Adrenal gland (tissue), 12 donors: ENCODE results near the gene PRKAA2. TPM values are rescaled to one million over a fixed set of nuclear protein-coding genes. Genes with fewer than 3 reads are reported as not detected.

Experiments
- DNase-seq, 7 donors: peaks; one replicate each; pipeline ENCODE4 v3.0.0-alpha.2; 2019 to 2020
- H3K27ac ChIP-seq, 5 donors: fragments of 200-600 bp; sonication (generic) in 4 of 5; 1 replicate in 3 of 5; 2 replicates in 2 of 5; pipeline versions ENCODE4 v1.5.1 to v1.8.0; 2016 to 2020; ENCODE audit warnings: mild to moderate bottlenecking in 1 of 5
- H3K27me3 ChIP-seq: fragments of 200-600 bp; 2 replicates; pipeline ENCODE4 v1.8.0; 2021
- H3K36me3 ChIP-seq, 2 donors: fragments of 200-600 bp; replicated peaks in 1 of 2; 1 replicate in 1 of 2; 2 replicates in 1 of 2; pipeline versions ENCODE4 v1.5.1 to v1.8.0; 2018 to 2022
- H3K4me1 ChIP-seq, 2 donors: fragments of 200-600 bp; replicated peaks in 1 of 2; 1 replicate in 1 of 2; 2 replicates in 1 of 2; pipeline versions ENCODE4 v1.5.1 to v1.8.0; 2018 to 2021
- H3K4me3 ChIP-seq, 4 donors: fragments of 200-600 bp; sonication (generic) in 3 of 4; one replicate each; pipeline ENCODE4 v1.5.1; 2016 to 2018
- H3K9me3 ChIP-seq, 3 donors: fragments of 200-600 bp; sonication (generic) in 1 of 3; replicated peaks in 1 of 3; 1 replicate in 2 of 3; 2 replicates in 1 of 3; pipeline versions ENCODE4 v1.5.1 to v1.8.0; 2016 to 2021
- POLR2A ChIP-seq, 2 donors: fragments of 450-650 bp; IDR thresholded peaks; one replicate each; pipeline ENCODE4 v1.6.1; 2017; ENCODE audit warnings: antibody characterized with exemption in 2 of 2, mild to moderate bottlenecking in 2 of 2, moderate library complexity in 1 of 2
- WGBS, 4 donors: extraction: QIAGEN DNeasy Blood & Tissue Kit in 2 of 4; methylation state at CpG; one replicate each; pipeline versions ENCODE4 v1.1.5 to v1.1.7; 2013 to 2017; 5-methylcytosine and 5-hydroxymethylcytosine counted together
- intact Hi-C, 2 donors: fragments of 100-400 bp; cut with DNase I; formaldehyde crosslinking; loops; one replicate each; pipeline versions ENCODE4 v1.14.1 to v1.15.0; 2022 to 2023
- polyA plus RNA-seq, 3 donors: library from polyadenylated mRNA; stranded (reverse); fragments of 200-250 nt in 2 of 3; fragments of 350-450 nt in 1 of 3; fragmentation: Illumina TruSeq in 1 of 3; extraction: RNeasy Lipid Tissue Mini Kit (QIAGEN cat#74804) in 1 of 3; gene quantifications; one replicate each; pipeline ENCODE4 v1.2.3, GENCODE V29; 2013 to 2014
- total RNA-seq, 9 donors: library from RNA; depleted of rRNA in 4 of 9; stranded (reverse); fragments of >200 nt in 4 of 9; fragments of 120-200 nt in 1 of 9; fragmentation: NEBNext Ultra II Directional in 1 of 9; extraction: Animal tissue kit (Norgen Biotek cat#: 25700) in 1 of 9; gene quantifications; one replicate each; pipeline versions ENCODE4 v1.1.0 to v1.2.4, GENCODE V29; 2013 to 2023
- TF ChIP-seq, protein P1 (sequence below), 6 experiments: fragments of 450-650 bp in 4 of 6; fragments of 200-600 bp in 2 of 6; sonication (generic) in 1 of 6; IDR thresholded peaks; 1 replicate in 5 of 6; 2 replicates in 1 of 6; pipeline versions ENCODE4 v1.5.1 to v1.8.0; 2016 to 2021; ENCODE audit warnings: antibody characterized with exemption in 6 of 6, mild to moderate bottlenecking in 2 of 6, moderate library complexity in 1 of 6
- donor health status: healthy with polysubstance abuse.
- donor health status: Bipolar disorder and iron deficiency.
- donor health status: DM: yes; HTN: yes; CAD: no.
- donor health status: DM: no; HTN: no; CAD: no.
- donor health status: DM: no; HTN: no; CAD: no.
- donor health status: DM: yes; HTN: yes; CAD: no.

Gene PRKAA2
- total and polyA plus RNA-seq, 12 donors = 0.74 to 7.6 (median 1.3) TPM

DNA sequence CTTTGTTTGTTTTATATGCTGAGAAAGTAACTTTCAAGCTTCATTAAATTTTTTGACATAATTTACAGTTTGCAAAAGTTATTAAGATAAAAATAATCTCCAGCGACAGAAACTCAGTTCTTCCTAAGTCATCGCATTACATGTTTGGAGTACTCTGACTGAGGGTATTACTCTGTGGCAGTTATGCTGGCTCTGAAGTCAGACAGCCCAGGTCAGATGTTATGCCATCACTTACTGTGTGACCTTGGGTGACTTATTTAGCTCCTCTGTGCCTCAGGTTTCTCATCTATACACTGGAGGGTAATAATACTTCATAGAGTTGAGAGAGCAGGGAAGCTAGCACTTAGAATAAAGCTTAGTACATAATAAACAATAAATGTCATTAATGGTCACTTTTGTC is 26.4 kb downstream of the PRKAA2 start:
- WGBS, 4 donors = 82 to 94% (median 88%) methylated on average over 2 of the region's 2 CpGs
- no peaks in the 10 kb centered on the region for H3K36me3 ChIP-seq
- no peak for DNase-seq
- intact Hi-C loops = no loop called here
- H3K27ac ChIP-seq = no peak overlapping the region
- TF ChIP-seq, protein P1, sequence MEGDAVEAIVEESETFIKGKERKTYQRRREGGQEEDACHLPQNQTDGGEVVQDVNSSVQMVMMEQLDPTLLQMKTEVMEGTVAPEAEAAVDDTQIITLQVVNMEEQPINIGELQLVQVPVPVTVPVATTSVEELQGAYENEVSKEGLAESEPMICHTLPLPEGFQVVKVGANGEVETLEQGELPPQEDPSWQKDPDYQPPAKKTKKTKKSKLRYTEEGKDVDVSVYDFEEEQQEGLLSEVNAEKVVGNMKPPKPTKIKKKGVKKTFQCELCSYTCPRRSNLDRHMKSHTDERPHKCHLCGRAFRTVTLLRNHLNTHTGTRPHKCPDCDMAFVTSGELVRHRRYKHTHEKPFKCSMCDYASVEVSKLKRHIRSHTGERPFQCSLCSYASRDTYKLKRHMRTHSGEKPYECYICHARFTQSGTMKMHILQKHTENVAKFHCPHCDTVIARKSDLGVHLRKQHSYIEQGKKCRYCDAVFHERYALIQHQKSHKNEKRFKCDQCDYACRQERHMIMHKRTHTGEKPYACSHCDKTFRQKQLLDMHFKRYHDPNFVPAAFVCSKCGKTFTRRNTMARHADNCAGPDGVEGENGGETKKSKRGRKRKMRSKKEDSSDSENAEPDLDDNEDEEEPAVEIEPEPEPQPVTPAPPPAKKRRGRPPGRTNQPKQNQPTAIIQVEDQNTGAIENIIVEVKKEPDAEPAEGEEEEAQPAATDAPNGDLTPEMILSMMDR (IDR thresholded peaks at IDR 0.05) = no peak
- TF ChIP-seq POLR2A (IDR thresholded peaks at IDR 0.05) = no peak
- H3K27me3 ChIP-seq = no peaks in the 10 kb centered on the region
- no peak overlapping the region for H3K4me3 ChIP-seq
- no peaks in the 10 kb centered on the region for H3K4me1 ChIP-seq
- no peaks in the 10 kb centered on the region for H3K9me3 ChIP-seq

DNA sequence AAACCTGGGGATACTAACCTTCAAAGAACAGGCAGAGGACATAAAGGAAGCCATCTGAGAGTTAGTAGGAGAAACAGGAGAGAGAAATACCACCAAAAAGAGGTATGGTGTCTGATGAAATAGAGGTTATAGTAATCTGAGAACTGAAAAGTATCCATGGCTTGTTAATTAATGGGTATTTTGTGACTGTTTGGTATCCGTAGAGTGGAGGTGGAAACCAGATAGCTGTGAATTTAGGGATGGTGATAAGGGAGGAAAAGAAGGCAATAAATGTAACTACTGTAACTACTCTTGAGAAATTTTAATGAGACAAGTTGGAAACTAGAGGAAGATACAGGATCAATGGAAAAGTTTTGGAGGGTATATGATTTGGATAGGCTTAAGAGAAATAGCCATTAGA is 27.5 kb downstream of the PRKAA2 start:
- TF ChIP-seq, protein P1 (IDR thresholded peaks at IDR 0.05) = no peak
- no peak for TF ChIP-seq POLR2A (IDR thresholded peaks at IDR 0.05)
- H3K27ac ChIP-seq = no peak overlapping the region
- no peak overlapping the region for H3K4me3 ChIP-seq
- DNase-seq = no peak
- intact Hi-C loops = no loop called here
- H3K9me3 ChIP-seq = no peaks in the 10 kb centered on the region
- H3K4me1 ChIP-seq = no peaks in the 10 kb centered on the region
- H3K27me3 ChIP-seq = no peaks in the 10 kb centered on the region
- 0 to 78% (median 61%) methylated on average over 1 of the region's 1 CpG for WGBS, 4 donors
- no peaks in the 10 kb centered on the region for H3K36me3 ChIP-seq

DNA sequence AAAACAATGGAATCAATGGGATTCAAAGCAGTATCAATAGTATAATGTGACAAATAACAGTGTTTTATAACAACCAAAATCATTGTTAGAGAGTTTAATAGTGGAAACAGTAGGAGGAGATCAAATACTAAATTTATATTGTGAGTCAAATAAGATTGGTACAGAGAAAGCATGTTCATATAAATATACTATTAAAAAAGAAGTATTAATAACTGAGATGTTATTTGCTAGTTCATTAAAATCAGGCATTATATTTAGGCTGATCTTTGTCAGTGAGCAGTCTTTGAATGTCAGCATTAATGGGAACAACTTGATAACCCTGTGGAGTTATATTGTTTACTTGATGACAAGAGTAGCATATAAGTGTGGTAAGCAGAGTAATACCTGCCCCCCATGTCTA is 30.6 kb downstream of the PRKAA2 start:
- no peaks in the 10 kb centered on the region for H3K4me1 ChIP-seq
- H3K9me3 ChIP-seq = no peaks in the 10 kb centered on the region
- H3K27ac ChIP-seq = no peak overlapping the region
- no peak for DNase-seq
- intact Hi-C loops = no loop called here
- TF ChIP-seq, protein P1 (IDR thresholded peaks at IDR 0.05) = no peak
- no peak for TF ChIP-seq POLR2A (IDR thresholded peaks at IDR 0.05)
- H3K36me3 ChIP-seq = no peaks in the 10 kb centered on the region
- H3K27me3 ChIP-seq = no peaks in the 10 kb centered on the region
- no peak overlapping the region for H3K4me3 ChIP-seq

DNA sequence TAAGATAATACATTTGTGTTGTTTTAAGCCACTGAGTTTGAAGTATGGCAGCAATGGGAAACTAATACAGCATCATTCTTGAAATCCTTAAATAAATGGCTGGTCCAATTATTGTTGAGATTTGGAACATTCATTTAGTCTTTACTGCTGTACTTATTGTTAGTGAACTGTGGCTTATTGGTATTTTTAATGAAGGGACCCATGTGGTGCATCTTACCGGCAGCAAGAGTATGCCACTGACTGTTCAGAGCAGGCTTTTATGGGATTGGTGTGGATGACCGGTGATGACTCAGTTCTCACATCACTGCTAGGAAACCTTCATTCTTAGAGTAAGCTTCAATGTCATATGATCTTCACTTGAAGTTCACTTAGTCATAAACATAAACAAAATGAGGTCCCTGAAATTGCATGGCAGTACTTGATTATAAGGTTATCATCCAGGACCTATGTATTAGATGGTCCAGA is 31.5 kb downstream of the PRKAA2 start:
- WGBS, 4 donors = 43 to 85% (median 64%) methylated on average over 2 of the region's 2 CpGs
- Histone ChIP-seq H3K27ac (no peak overlapping the region), H3K4me3 (no peak overlapping the region), H3K27me3 (no peaks in the 10 kb centered on the region), H3K4me1 (no peaks in the 10 kb centered on the region), H3K36me3 (no peaks in the 10 kb centered on the region), H3K9me3 (no peaks in the 10 kb centered on the region)
- DNase-seq = peak in 2 of 7 donors; percentile 19 to 22
- TF ChIP-seq, protein P1 (IDR thresholded peaks at IDR 0.05) = no peak
- no peak for TF ChIP-seq POLR2A (IDR thresholded peaks at IDR 0.05)
- intact Hi-C loops = no loop called here
